ENCODE data around the gene CPA3. TPM values are rescaled to one million over a fixed set of nuclear protein-coding genes. Genes with fewer than 3 reads are reported as not detected.

The CPA3 gene
- total and polyA plus RNA-seq, 2 of the 13 experiments (the other 11 are each of a cell fraction or from before 2014, with no cell fraction given): not detected

- no TSS peak for BruUV-seq (replicated peaks)
- no peak overlapping the region for H3K27ac ChIP-seq (ENCODE audit: extremely low read length, insufficient read depth, low read length)
- WGBS (ENCODE audit: low lambda C conversion rate): 23% methylated on average over 10 of the region's 10 CpGs
- TF ChIP-seq ZFP36L2 (CRISPR knock-in tag; IDR thresholded peaks at IDR 0.05): no peak
- no peak for TF ChIP-seq TEAD3 (CRISPR knock-in tag; optimal IDR thresholded peaks at IDR 0.05; ENCODE audit: borderline replicate concordance)
- no peak for TF ChIP-seq ATF2 (CRISPR knock-in tag; IDR thresholded peaks at IDR 0.05)
- ATAC-seq (no peak), DNase-seq (ENCODE audit: low spot score) (no peak), FAIRE-seq (no peak)
- ChIA-PET CTCF (ENCODE audit: low intra/inter-chr PET ratio, low total read pairs) (no interaction called here), POLR2A (no interaction called here)
- intact Hi-C loops (cut with micrococcal nuclease; ENCODE audit: unreplicated experiment) (no loop called here), in situ Hi-C loops (cut with HindIII; ENCODE audit: extremely low pct_ligation_motif_present, low pct_unique_long_range_greater_than_20kb) (no loop called here)
- no peak overlapping the region for H3K4me3 ChIP-seq (replicated peaks in 1 of 3; ENCODE audit: insufficient read depth in 1 of 3, low read depth in 2 of 3, low read length in 3 of 3)
- no peak overlapping the region for H3K4me2 ChIP-seq (ENCODE audit: low read depth, low read length)
- no peaks in the 10 kb centered on the region for H3K36me3 ChIP-seq (replicated peaks in 1 of 2; ENCODE audit: control insufficient read depth in 1 of 2, insufficient read depth in 2 of 2, low read length in 2 of 2)
- H4K20me1 ChIP-seq (ENCODE audit: insufficient read depth, low read length): no peaks in the 10 kb centered on the region
- H3K79me2 ChIP-seq (ENCODE audit: insufficient read depth, low read length): no peaks in the 10 kb centered on the region
- no peaks in the 10 kb centered on the region for H3K9me3 ChIP-seq (ENCODE audit: low read length)
- H2AFZ ChIP-seq (ENCODE audit: low read length): no peak overlapping the region
- no peaks in the 10 kb centered on the region for H3K4me1 ChIP-seq (ENCODE audit: insufficient read depth, low read length)
- peaks cover 0 to 18% of the 10 kb centered on the region in 2 experiments; a peak in 3 of 5 replicates for H3K27me3 ChIP-seq (ENCODE audit: control insufficient read depth in 1 of 2, insufficient read depth in 2 of 2, low read length in 2 of 2)
- H3K9ac ChIP-seq (ENCODE audit: insufficient read depth, low read depth, low read length): no peak overlapping the region
These were observed 72.6 kb downstream of the CPA3 start for GRCh38 chr3:148937467-148938255.

- intact Hi-C loops (cut with micrococcal nuclease; ENCODE audit: unreplicated experiment): no loop called here
- Histone ChIP-seq H3K9ac (ENCODE audit: insufficient read depth, low read depth, low read length) (no peak overlapping the region), H3K27me3 (ENCODE audit: control insufficient read depth in 1 of 2, insufficient read depth in 2 of 2, low read length in 2 of 2) (peaks cover 0 to 18% of the 10 kb centered on the region in 2 experiments; a peak in 2 of 5 replicates), H3K79me2 (ENCODE audit: insufficient read depth, low read length) (no peaks in the 10 kb centered on the region), H3K4me1 (ENCODE audit: insufficient read depth, low read length) (no peaks in the 10 kb centered on the region), H3K4me2 (ENCODE audit: low read depth, low read length) (no peak overlapping the region), H2AFZ (ENCODE audit: low read length) (no peak overlapping the region), H3K9me3 (ENCODE audit: low read length) (no peaks in the 10 kb centered on the region), H3K27ac (ENCODE audit: extremely low read length, insufficient read depth, low read length) (no peak overlapping the region), H4K20me1 (ENCODE audit: insufficient read depth, low read length) (no peaks in the 10 kb centered on the region), H3K36me3 (replicated peaks in 1 of 2; ENCODE audit: control insufficient read depth in 1 of 2, insufficient read depth in 2 of 2, low read length in 2 of 2) (no peaks in the 10 kb centered on the region), H3K4me3 (replicated peaks in 1 of 3; ENCODE audit: insufficient read depth in 1 of 3, low read depth in 2 of 3, low read length in 3 of 3) (no peak overlapping the region)
- CTCF ChIA-PET (ENCODE audit: low intra/inter-chr PET ratio, low total read pairs): no interaction called here
- FAIRE-seq (no peak), DNase-seq (ENCODE audit: low spot score) (no peak), ATAC-seq (no peak)
- BruUV-seq (replicated peaks): no TSS peak
- POLR2A ChIA-PET: no interaction called here
- WGBS (ENCODE audit: low lambda C conversion rate): 12% methylated on average over 2 of the region's 2 CpGs
- in situ Hi-C loops (cut with HindIII; ENCODE audit: extremely low pct_ligation_motif_present, low pct_unique_long_range_greater_than_20kb): no loop called here
- no peak for TF ChIP-seq RERE (CRISPR knock-in tag; IDR thresholded peaks at IDR 0.05; ENCODE audit: low read depth)
- TF ChIP-seq HNRNPLL (IDR thresholded peaks at IDR 0.05; ENCODE audit: low read depth, low read length, poor library complexity, severe bottlenecking): no peak
- no peak for TF ChIP-seq CCDC6 (CRISPR knock-in tag; IDR thresholded peaks at IDR 0.05)
- TF ChIP-seq ZNF256 (CRISPR knock-in tag; conservative IDR thresholded peaks at IDR 0.05): no peak
- no peak for TF ChIP-seq HNRNPL (IDR thresholded peaks at IDR 0.05; ENCODE audit: low read depth, low read length)
These were observed 73.2 kb downstream of the CPA3 start for GRCh38 chr3:148938306-148938705.

All from HepG2 (cell line).